Gastrocnemius medialis (tissue), 4 donors: ENCODE data around the gene ZXDC. TPM values are rescaled to one million over a fixed set of nuclear protein-coding genes. Genes with fewer than 3 reads are reported as not detected.

Source experiments
- ATAC-seq, 2 donors: fragments of 150-250 bp; one replicate each; pipeline ENCODE4 v1.9.1; 2016
- DNase-seq, 2 donors: peaks; one replicate each; pipeline ENCODE4 v3.0.0-alpha.2; 2019
- H3K27ac ChIP-seq, 4 donors: fragments of 200-600 bp; sonication (generic); 1 replicate in 1 of 4; 2 replicates in 3 of 4; pipeline ENCODE4 v1.5.1; 2016 to 2018; ENCODE audit warnings: mild to moderate bottlenecking in 2 of 4, moderate library complexity in 1 of 4
- H3K27me3 ChIP-seq, 3 donors: fragments of 200-600 bp; sonication (generic) in 2 of 3; 1 replicate in 1 of 3; 2 replicates in 2 of 3; pipeline versions ENCODE4 v1.5.1 to v1.6.0; 2016 to 2019; ENCODE audit warnings: mild to moderate bottlenecking in 1 of 3, moderate library complexity in 1 of 3
- H3K36me3 ChIP-seq, 2 donors: fragments of 200-600 bp; sonication (generic) in 1 of 2; one replicate each; pipeline ENCODE4 v1.5.1; 2017 to 2018
- H3K4me1 ChIP-seq, 2 donors: fragments of 200-600 bp; sonication (generic) in 1 of 2; one replicate each; pipeline ENCODE4 v1.5.1; 2016 to 2017; ENCODE audit warnings: mild to moderate bottlenecking in 2 of 2
- H3K4me3 ChIP-seq, 4 donors: fragments of 200-600 bp; sonication (generic) in 3 of 4; 1 replicate in 1 of 4; 2 replicates in 3 of 4; pipeline ENCODE4 v1.5.1; 2016 to 2019; ENCODE audit warnings: mild to moderate bottlenecking in 2 of 4
- H3K9me3 ChIP-seq, 3 donors: fragments of 200-600 bp; sonication (generic) in 2 of 3; 1 replicate in 1 of 3; 2 replicates in 2 of 3; pipeline ENCODE4 v1.5.1; 2016 to 2019
- POLR2A ChIP-seq, 2 donors: fragments of 450-650 bp; IDR thresholded peaks; one replicate each; pipeline ENCODE4 v1.6.1; 2017; ENCODE audit warnings: antibody characterized with exemption in 2 of 2, mild to moderate bottlenecking in 2 of 2, moderate library complexity in 2 of 2
- in situ Hi-C, 4 donors: fragments of 200-750 bp; cut with MboI; loops; one replicate each; pipeline versions ENCODE4 v1.15.0 to v1.8.0; 2017; ENCODE audit warnings: low sequenced_read_pairs in 4 of 4
- intact Hi-C: fragments of 100-400 bp; cut with DNase I; formaldehyde crosslinking; loops from one replicate; pipeline ENCODE4 v1.15.1; 2023; ENCODE audit warnings: low total_unique reads
- total RNA-seq, 4 donors: library from RNA; depleted of rRNA; stranded (reverse); fragments of >200 nt; gene quantifications; one replicate each; pipeline versions ENCODE4 v1.1.0 to v1.2.3, GENCODE V29; 2016
- TF ChIP-seq, protein P1 (sequence below), 5 experiments: fragments of 450-650 bp in 3 of 5; fragments of 200-600 bp in 2 of 5; sonication (generic) in 2 of 5; IDR thresholded peaks in 4 of 5; conservative IDR thresholded peaks in 1 of 5; 1 replicate in 4 of 5; 2 replicates in 1 of 5; pipeline ENCODE4 v1.5.1; 2016 to 2019; ENCODE audit warnings: antibody characterized with exemption in 5 of 5, mild to moderate bottlenecking in 3 of 5, moderate library complexity in 3 of 5

The ZXDC gene
- total RNA-seq, 4 donors from 2014 or later, result 40.9 to 54.2 (median 45.4) TPM

DNA sequence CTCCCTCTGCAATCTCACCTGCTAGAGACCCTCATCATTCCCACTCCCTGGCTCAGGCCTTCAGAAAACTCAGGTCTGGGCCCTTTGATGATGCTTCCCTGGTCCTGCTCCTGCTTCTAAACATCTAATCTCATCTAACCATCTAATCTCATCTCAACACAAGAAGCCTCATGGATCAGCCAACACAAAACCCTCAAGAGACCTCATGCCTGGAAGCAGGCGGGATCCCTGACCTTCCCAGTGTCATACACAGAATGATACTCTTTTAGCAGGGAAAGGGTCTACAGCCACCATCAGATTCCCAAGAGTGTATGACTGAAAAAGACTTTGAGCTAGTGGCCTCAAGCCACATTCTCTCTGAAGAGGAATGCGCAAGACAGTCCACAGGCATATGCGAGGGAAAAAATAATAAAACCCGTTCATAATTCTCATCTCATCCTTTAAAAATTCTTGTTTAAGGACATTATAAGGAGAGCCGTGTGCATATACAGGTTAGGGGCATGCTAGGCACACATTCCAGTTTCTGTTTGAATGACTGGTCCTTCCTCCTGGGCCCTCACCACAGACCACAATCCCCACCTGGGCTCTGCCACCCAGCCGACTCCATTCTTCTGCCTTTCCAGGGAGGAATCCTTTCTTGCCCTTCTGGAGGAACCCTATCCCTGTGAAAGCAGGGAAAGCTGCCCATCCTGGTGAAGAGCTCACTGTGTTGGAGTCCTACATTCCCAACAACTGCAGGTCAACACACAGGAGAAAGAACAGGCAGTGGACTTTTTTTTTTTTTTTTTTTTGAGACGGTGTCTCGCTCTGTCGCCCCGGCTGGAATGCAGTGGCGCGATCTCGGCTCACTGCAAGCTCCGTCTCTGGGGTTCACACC, 2.2 kb downstream of the ZXDC start:
- Histone ChIP-seq H3K27me3 (no peaks in the 10 kb centered on the region), H3K4me3 (peak overlapping the region; percentile 70 to 93 (median 72)), H3K9me3 (no peaks in the 10 kb centered on the region), H3K36me3 (peaks cover 0 to 23% of the 10 kb centered on the region in 2 donors), H3K27ac (peak overlapping the region; percentile 94 to 97 (median 96)), H3K4me1 (peaks cover 61 to 66% of the 10 kb centered on the region in 2 donors)
- in situ Hi-C loops (loop anchor here in 2 of 4 donors (10.0 kb wide), 2 partner anchors 79 to 219 kb away; partner anchors contain the start of gene CFAP100 (in 2 of the 2)), intact Hi-C loops (loop anchor here (2.0 to 10.0 kb wide), 2 partner anchors 85 to 559 kb away; no protein-coding TSS in a partner anchor)
- ATAC-seq, result no peak
- DNase-seq, result no peak
- TF ChIP-seq POLR2A (IDR thresholded peaks at IDR 0.05), result no peak
- TF ChIP-seq, protein P1, sequence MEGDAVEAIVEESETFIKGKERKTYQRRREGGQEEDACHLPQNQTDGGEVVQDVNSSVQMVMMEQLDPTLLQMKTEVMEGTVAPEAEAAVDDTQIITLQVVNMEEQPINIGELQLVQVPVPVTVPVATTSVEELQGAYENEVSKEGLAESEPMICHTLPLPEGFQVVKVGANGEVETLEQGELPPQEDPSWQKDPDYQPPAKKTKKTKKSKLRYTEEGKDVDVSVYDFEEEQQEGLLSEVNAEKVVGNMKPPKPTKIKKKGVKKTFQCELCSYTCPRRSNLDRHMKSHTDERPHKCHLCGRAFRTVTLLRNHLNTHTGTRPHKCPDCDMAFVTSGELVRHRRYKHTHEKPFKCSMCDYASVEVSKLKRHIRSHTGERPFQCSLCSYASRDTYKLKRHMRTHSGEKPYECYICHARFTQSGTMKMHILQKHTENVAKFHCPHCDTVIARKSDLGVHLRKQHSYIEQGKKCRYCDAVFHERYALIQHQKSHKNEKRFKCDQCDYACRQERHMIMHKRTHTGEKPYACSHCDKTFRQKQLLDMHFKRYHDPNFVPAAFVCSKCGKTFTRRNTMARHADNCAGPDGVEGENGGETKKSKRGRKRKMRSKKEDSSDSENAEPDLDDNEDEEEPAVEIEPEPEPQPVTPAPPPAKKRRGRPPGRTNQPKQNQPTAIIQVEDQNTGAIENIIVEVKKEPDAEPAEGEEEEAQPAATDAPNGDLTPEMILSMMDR (IDR thresholded peaks at IDR 0.05 in 4 of 5, conservative IDR thresholded peaks at IDR 0.05 in 1 of 5), result no peak

DNA sequence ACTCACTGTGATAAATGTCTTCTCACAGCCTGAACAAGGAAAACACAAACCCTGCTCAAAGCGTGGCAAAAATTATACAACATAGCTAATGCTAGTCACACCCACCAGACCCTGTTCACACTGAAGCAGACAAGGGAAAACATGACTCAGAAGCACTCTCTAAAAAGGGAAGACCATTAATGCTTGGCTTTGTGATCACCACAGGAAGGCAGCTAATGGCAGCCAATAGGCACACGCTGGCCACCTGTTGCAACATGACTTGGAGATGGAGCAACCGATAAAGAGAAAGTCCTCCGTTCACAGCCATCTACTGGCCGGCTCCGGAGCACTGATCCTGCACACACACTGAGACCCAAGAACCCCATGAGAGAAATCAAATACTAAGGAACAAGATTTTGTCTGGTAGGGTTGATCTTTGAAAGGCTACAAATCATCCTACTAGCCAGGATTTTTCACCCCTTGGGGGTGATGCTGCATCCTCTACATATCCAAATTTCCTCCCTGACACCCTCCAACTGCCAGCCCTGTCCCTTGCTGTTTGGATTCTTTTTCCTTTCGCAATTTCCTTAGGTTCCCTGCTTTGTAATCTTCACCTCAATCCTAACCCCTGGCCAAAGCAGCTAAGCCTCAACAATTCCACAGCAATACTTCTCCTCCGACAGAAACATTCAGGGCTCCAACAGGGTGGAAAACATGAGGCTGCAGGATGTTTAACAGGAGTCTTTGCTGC, 3.2 kb downstream of the ZXDC start:
- peak overlapping the region; percentile 94 to 97 (median 96) for H3K27ac ChIP-seq
- ATAC-seq (peak; percentile 66 to 75), DNase-seq (peak; percentile 86 to 95)
- in situ Hi-C loops, result loop anchor here in 2 of 4 donors (10.0 kb wide), 2 partner anchors 78 to 218 kb away; partner anchors contain the start of gene CFAP100 (in 2 of the 2)
- H3K27me3 ChIP-seq, result no peaks in the 10 kb centered on the region
- TF ChIP-seq POLR2A (IDR thresholded peaks at IDR 0.05), result peak; percentile 74 to 86
- TF ChIP-seq, protein P1 (IDR thresholded peaks at IDR 0.05 in 4 of 5, conservative IDR thresholded peaks at IDR 0.05 in 1 of 5), result peak in 1 of 5 experiments; percentile 19
- H3K36me3 ChIP-seq, result peaks cover 0 to 24% of the 10 kb centered on the region in 2 donors
- peaks cover 70 to 77% of the 10 kb centered on the region in 2 donors for H3K4me1 ChIP-seq
- intact Hi-C loops, result loop anchor here (1.0 to 10.0 kb wide), 3 partner anchors 10 to 558 kb away; no protein-coding TSS in a partner anchor
- peak overlapping the region; percentile 46 to 74 (median 70) for H3K4me3 ChIP-seq
- no peaks in the 10 kb centered on the region for H3K9me3 ChIP-seq

DNA sequence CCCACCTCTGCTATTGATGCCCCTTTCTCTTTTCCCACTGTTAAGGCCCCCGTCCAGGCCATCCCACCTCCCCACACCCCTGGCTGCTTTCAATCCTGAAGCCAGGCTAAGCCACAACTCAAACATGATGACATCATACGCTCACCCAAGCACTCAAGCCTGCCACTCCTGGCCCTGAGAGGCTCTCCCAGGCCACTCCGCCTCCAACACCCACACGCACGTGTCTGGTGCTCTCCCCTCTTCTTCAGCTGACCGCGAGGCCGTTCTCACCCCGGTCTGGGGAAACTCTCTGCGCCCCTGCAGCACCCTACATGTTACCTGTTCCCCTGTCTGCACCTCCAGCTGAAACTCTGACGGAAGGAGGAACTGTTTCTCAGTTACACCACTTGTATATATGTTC, 6.2 kb downstream of the ZXDC start:
- H3K36me3 ChIP-seq, result peaks cover 0 to 43% of the 10 kb centered on the region in 2 donors

More for the DNA sequence above, 6.2 kb downstream of the ZXDC start:
- DNase-seq, result no peak
- TF ChIP-seq POLR2A (IDR thresholded peaks at IDR 0.05), result no peak
- TF ChIP-seq, protein P1 (IDR thresholded peaks at IDR 0.05 in 4 of 5, conservative IDR thresholded peaks at IDR 0.05 in 1 of 5), result no peak
- intact Hi-C loops, result loop anchor here (10.0 kb wide), 1 partner anchor 845 kb away; no protein-coding TSS in a partner anchor
- Histone ChIP-seq H3K4me1 (peaks cover 91 to 95% of the 10 kb centered on the region in 2 donors), H3K27ac (peak overlapping the region; percentile 94 to 97 (median 96)), H3K4me3 (no peak overlapping the region), H3K9me3 (no peaks in the 10 kb centered on the region), H3K27me3 (no peaks in the 10 kb centered on the region)
- in situ Hi-C loops, result no loop called here
- no peak for ATAC-seq
